CD4-positive, CD25-positive, alpha-beta regulatory T cell (primary cell): ENCODE data around the gene SHLD2. TPM values are rescaled to one million over a fixed set of nuclear protein-coding genes. Genes with fewer than 3 reads are reported as not detected.
"Not testable (repeated sequence)": the region's sequence is repeated elsewhere in the genome, so short reads cannot be mapped to it uniquely, and the experiment has no call there.

Experiments used
- ATAC-seq, 2 donors: fragments of 150-1000 bp; cut with Tn5 transposase; one replicate each; pipeline ENCODE4 v1.10.0; 2021; ENCODE audit warnings: low read depth in 2 of 2, moderate number of reproducible peaks in 2 of 2, moderate library complexity in 1 of 2
- DNase-seq, 3 donors: peaks; one replicate each; pipeline versions ENCODE4 v3.0.0 to v3.0.0-alpha.2; 2012 to 2022; ENCODE audit warnings: mixed read lengths in 1 of 3
- H3K27ac ChIP-seq: one replicate; pipeline ENCODE4 v1.7.0; 2013; ENCODE audit warnings: mild to moderate bottlenecking, low read length; ENCODE audit not compliant: insufficient read depth, poor library complexity, severe bottlenecking
- H3K27me3 ChIP-seq: one replicate; pipeline ENCODE4 v1.7.0; 2013; ENCODE audit warnings: low read length; ENCODE audit not compliant: control insufficient read depth, insufficient read depth
- H3K36me3 ChIP-seq: one replicate; pipeline ENCODE4 v1.7.0; 2013; ENCODE audit warnings: mild to moderate bottlenecking, low read length, moderate library complexity; ENCODE audit not compliant: control insufficient read depth, insufficient read depth
- H3K4me1 ChIP-seq: 2 replicates; pipeline ENCODE4 v1.7.0; 2013; ENCODE audit warnings: mild to moderate bottlenecking, low read length; ENCODE audit not compliant: insufficient read depth, control insufficient read depth, poor library complexity, severe bottlenecking
- H3K4me3 ChIP-seq: one replicate; pipeline ENCODE4 v1.7.0; 2013; ENCODE audit warnings: low read depth, mild to moderate bottlenecking, low read length, moderate library complexity
- H3K9me3 ChIP-seq, 2 experiments: 1 replicate in 1 of 2; 2 replicates in 1 of 2; pipeline ENCODE4 v1.7.0; 2013; ENCODE audit warnings: low read length in 2 of 2, mild to moderate bottlenecking in 1 of 2, moderate library complexity in 1 of 2; ENCODE audit not compliant: control insufficient read depth in 2 of 2
- H3K27ac Mint-ChIP-seq, 3 donors: one replicate each; pipeline ENCODE4 v1.8.0; 2020 to 2022; ENCODE audit warnings: mild to moderate bottlenecking in 3 of 3, mixed read lengths in 3 of 3, moderate library complexity in 2 of 3
- H3K27me3 Mint-ChIP-seq: one replicate; pipeline ENCODE4 v1.8.0; 2022; ENCODE audit warnings: mild to moderate bottlenecking, mixed read lengths
- H3K36me3 Mint-ChIP-seq: one replicate; pipeline ENCODE4 v1.8.0; 2020; ENCODE audit warnings: mixed read lengths
- H3K4me1 Mint-ChIP-seq, 4 donors: one replicate each; pipeline ENCODE4 v1.8.0; 2020 to 2022; ENCODE audit warnings: mixed read lengths in 4 of 4, mild to moderate bottlenecking in 1 of 4
- H3K4me3 Mint-ChIP-seq, 4 donors: one replicate each; pipeline ENCODE4 v1.8.0; 2020 to 2022; ENCODE audit warnings: mild to moderate bottlenecking in 4 of 4, mixed read lengths in 4 of 4, moderate library complexity in 3 of 4
- H3K9me3 Mint-ChIP-seq, 7 donors: one replicate each; pipeline ENCODE4 v1.8.0; 2020 to 2022; ENCODE audit warnings: mixed read lengths in 7 of 7, mild to moderate bottlenecking in 3 of 7, moderate library complexity in 2 of 7
- polyA plus RNA-seq, 4 donors: library from polyadenylated mRNA; unstranded; fragments of 300-500 nt; fragmentation: Illumina TruSeq; gene quantifications; one replicate each; pipeline ENCODE4 v1.2.3, GENCODE V29; 2021
- total RNA-seq: library from RNA; stranded (reverse); gene quantifications from one replicate; pipeline ENCODE4 v1.2.3, GENCODE V29; 2022

Gene SHLD2
- total and polyA plus RNA-seq, 5 donors from 2014 or later = 20.9 to 32.8 (median 23.8) TPM

GRCh38 chr10:87133936-87134335, 38.9 kb downstream of the SHLD2 start:
- H3K27me3 Mint-ChIP-seq, H3K9me3 ChIP-seq, H3K36me3 ChIP-seq, H3K4me1 Mint-ChIP-seq, H3K4me3 Mint-ChIP-seq, H3K4me1 ChIP-seq, H3K27me3 ChIP-seq, H3K27ac Mint-ChIP-seq, DNase-seq, H3K4me3 ChIP-seq, H3K9me3 Mint-ChIP-seq, ATAC-seq, H3K27ac ChIP-seq: not testable (repeated sequence)
- H3K36me3 Mint-ChIP-seq = peaks cover 19% of the 10 kb centered on the region

- not testable (repeated sequence) for H3K27me3 ChIP-seq, DNase-seq, H3K4me1 Mint-ChIP-seq, H3K4me3 Mint-ChIP-seq, H3K9me3 ChIP-seq, H3K27ac Mint-ChIP-seq, H3K27me3 Mint-ChIP-seq, ATAC-seq, H3K27ac ChIP-seq, H3K4me1 ChIP-seq, H3K4me3 ChIP-seq, H3K9me3 Mint-ChIP-seq, H3K36me3 ChIP-seq
- H3K36me3 Mint-ChIP-seq = peaks cover 19% of the 10 kb centered on the region
Measured at GRCh38 chr10:87134440-87134839, 39.4 kb downstream of the SHLD2 start.

- H3K4me3 ChIP-seq, DNase-seq, H3K36me3 ChIP-seq, H3K27ac ChIP-seq, H3K4me1 Mint-ChIP-seq, H3K9me3 ChIP-seq, H3K27me3 Mint-ChIP-seq, H3K9me3 Mint-ChIP-seq, H3K27ac Mint-ChIP-seq, H3K4me1 ChIP-seq, ATAC-seq, H3K4me3 Mint-ChIP-seq, H3K27me3 ChIP-seq: not testable (repeated sequence)
- H3K36me3 Mint-ChIP-seq = peaks cover 10% of the 10 kb centered on the region
Measured at GRCh38 chr10:87137478-87137877, 42.5 kb downstream of the SHLD2 start.

DNA sequence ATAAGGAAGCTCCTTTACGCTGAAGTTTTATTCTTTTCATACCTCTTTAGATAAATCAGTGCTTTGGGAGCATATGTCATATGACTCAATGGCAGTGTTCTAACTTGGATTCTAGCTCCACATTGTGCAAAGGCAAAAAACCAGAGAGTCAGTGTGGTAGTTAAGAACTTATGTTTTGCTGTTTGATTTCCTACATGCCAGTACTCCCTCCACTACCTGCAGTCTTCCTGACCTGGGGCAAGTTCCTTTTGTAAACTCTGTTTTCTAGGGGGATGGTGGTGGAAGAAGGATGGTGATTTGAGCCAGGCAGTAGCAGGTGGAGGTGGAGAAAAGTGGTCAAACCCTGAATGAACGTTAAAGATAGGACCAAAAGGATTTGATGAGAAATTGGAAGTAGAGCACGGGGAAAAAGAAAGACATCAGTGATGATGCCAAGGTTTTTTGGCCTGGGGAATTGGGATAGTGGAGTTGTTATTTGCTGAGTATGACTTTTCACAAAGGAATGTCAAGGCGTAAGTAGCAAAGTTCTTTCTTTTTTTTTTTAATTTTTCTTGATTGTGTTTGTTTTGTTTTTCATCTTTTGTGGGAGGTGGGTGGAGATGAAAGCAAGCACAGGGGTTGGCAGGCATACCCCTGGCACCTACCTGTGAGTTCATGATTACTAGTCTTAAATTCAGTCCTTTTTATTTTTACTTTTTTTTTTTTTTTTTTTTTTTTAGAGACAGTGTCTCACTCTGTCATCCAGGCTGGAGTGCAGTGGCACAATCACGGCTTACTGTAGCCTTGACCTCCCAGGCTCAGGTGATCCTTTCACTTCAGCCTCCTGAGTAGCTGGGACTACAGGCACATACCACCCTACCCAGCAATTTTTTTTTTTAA, 47.5 kb downstream of the SHLD2 start:
- not testable (repeated sequence) for H3K9me3 ChIP-seq, H3K9me3 Mint-ChIP-seq, H3K27ac ChIP-seq, H3K36me3 ChIP-seq, H3K27me3 Mint-ChIP-seq, DNase-seq, H3K27me3 ChIP-seq, H3K4me1 ChIP-seq, H3K4me3 ChIP-seq, ATAC-seq, H3K4me3 Mint-ChIP-seq, H3K27ac Mint-ChIP-seq, H3K4me1 Mint-ChIP-seq, H3K36me3 Mint-ChIP-seq

- H3K27ac Mint-ChIP-seq = not testable (repeated sequence)
Measured at GRCh38 chr10:87143109-87143418, 48.1 kb downstream of the SHLD2 start.

GRCh38 chr10:87145598-87145997, 50.6 kb downstream of the SHLD2 start:
- H3K27me3 Mint-ChIP-seq, DNase-seq, H3K27me3 ChIP-seq, H3K4me1 ChIP-seq, ATAC-seq, H3K4me1 Mint-ChIP-seq, H3K9me3 ChIP-seq, H3K9me3 Mint-ChIP-seq, H3K4me3 Mint-ChIP-seq, H3K27ac ChIP-seq, H3K36me3 Mint-ChIP-seq, H3K27ac Mint-ChIP-seq, H3K4me3 ChIP-seq, H3K36me3 ChIP-seq: not testable (repeated sequence)

More at GRCh38 chr10:87143109-87143418, 48.1 kb downstream of the SHLD2 start:
- not testable (repeated sequence) for ATAC-seq, H3K36me3 Mint-ChIP-seq, DNase-seq, H3K36me3 ChIP-seq, H3K4me1 ChIP-seq, H3K27me3 ChIP-seq, H3K9me3 Mint-ChIP-seq, H3K4me1 Mint-ChIP-seq, H3K27me3 Mint-ChIP-seq, H3K9me3 ChIP-seq, H3K27ac ChIP-seq, H3K4me3 Mint-ChIP-seq, H3K4me3 ChIP-seq

GRCh38 chr10:87149020-87149609, 54.1 kb downstream of the SHLD2 start:
- H3K4me3 ChIP-seq, ATAC-seq, H3K4me1 Mint-ChIP-seq, H3K4me3 Mint-ChIP-seq, H3K27ac ChIP-seq, H3K9me3 Mint-ChIP-seq, H3K27me3 ChIP-seq, H3K9me3 ChIP-seq, H3K36me3 Mint-ChIP-seq, H3K4me1 ChIP-seq, H3K27me3 Mint-ChIP-seq, H3K36me3 ChIP-seq: not testable (repeated sequence)
- peak overlapping the region in 1 of 3 donors; percentile 63 for H3K27ac Mint-ChIP-seq
- peak in 1 of 3 donors; percentile 5 for DNase-seq

DNA sequence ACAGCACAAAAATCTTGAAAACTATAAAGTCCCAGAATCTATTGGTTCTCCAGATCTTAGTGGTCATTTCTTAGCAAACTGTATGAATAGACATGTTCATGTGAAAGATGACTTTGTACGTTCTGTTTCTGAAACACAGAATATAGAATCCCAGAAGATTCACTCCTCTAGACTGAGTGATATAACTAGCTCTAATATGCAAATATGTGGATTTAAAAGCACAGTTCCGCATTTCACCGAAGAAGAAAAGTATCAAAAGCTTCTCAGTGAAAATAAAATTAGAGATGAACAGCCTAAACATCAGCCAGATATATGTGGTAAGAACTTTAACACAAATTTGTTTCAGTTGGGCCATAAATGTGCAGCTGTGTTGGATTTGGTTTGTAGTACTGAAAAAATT, 56.5 kb downstream of the SHLD2 start:
- not testable (repeated sequence) for H3K9me3 Mint-ChIP-seq, H3K4me1 Mint-ChIP-seq, ATAC-seq, H3K27ac ChIP-seq, H3K9me3 ChIP-seq, H3K4me1 ChIP-seq, H3K4me3 Mint-ChIP-seq, H3K36me3 ChIP-seq, H3K27me3 Mint-ChIP-seq, H3K4me3 ChIP-seq, H3K27me3 ChIP-seq, DNase-seq, H3K36me3 Mint-ChIP-seq
- peak overlapping the region in 1 of 3 donors; percentile 9 for H3K27ac Mint-ChIP-seq
